Amniotic epithelial cell (primary cell): Measurements from ENCODE around the gene PCNX2.

ENCODE experiments used
- DNase-seq: peaks from one replicate; pipeline ENCODE4 v3.0.0-alpha.2; 2010; ENCODE audit warnings: low read depth

Gene PCNX2

DNA sequence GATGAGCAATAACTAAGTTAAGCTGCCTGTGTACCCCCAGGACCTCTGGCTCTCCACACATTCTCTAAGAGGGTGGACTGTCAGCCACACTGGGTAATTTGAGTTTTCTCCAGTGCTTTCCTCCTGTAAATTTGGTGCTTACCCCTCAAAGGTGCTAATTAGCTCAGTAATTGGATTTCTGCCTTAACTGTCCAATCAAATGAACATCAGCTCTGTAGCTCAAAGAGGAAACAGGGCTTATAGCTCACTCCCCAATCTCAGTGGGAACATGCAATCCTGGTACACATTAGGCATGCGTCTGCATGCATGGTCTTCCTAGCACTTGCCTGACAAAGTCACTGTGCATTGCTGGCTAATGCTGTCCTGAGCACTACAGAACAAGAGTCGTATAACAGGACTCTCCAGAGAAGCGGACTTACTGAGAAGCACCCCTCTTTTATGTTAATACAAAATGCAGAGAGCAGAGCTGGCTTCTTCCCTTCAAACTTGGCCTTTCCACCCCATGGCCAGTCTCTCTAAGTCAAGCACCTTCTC, 235.0 kb downstream of the PCNX2 start:
- no peak for DNase-seq

DNA sequence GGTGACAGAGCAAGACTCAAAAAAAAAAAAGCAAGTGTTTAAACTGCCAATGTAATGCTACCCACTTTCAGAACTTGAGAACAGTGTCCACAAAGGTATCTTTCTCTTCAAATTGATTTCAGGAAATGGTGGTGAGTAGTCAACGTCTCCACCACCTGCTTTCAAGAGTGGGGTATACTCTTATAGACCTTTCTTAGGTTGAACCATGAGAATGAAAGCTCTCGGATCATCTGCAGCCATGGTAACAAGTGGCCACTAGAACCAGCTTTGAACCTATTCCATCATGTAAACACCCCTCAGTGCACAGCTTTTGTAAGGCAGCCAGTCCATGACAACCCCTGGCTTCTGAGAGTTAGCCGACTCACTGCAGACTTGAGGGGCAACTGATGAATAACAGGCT, 237.7 kb downstream of the PCNX2 start:
- DNase-seq = no peak

DNA sequence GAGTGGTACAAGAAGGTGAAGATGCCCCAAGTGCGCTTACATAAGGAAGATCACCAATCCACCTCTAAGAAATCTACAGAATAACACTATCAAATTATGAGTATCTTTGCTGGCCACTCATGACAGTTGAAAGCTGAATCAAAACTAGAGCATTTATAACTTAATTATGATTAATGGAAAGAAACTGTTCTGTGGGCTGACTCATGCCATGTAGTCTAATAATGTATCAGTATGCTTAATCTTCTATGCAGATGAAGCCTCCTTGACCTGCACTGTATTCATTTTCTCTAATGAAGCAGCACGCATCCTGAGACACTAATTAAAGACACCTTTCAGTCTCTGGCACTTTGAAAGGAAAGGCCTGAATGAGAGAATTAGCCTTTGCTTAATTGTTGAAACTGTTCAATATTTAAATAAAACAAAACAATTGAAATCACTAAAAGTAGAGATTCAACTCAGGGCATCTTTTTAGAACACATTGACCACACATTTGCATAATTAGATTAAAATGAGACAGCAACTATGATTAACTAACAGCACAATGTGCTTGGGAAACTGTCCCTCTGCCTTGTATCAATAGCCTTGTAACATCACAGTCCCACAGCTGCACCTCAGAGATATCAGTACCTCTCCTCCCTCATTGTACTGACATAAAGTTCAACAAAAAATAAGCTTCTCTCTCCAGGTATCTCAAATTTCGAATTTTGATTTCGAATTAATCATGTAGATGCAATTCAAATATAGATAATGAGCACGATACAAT, 239.5 kb downstream of the PCNX2 start:
- no peak for DNase-seq

DNA sequence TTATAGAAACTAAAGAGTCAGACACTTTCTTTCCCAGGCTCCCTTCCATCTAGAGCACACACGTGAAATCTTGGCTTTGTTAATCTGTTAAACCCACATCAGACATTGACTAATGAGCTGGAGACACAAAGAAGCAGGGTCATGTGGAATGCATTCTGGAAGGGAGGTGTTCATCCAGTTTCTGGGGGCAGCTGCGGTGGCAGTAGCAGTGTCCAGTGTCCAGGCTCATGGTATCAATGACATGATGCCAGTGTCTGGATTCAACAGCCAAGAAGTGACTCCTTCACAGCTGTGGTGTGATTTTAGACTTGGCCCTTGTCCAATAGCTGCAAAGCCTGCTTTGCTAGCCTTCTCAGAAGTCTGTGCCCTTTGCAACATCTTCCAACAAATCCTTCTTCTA, 249.9 kb downstream of the PCNX2 start:
- peak; percentile 26 for DNase-seq

DNA sequence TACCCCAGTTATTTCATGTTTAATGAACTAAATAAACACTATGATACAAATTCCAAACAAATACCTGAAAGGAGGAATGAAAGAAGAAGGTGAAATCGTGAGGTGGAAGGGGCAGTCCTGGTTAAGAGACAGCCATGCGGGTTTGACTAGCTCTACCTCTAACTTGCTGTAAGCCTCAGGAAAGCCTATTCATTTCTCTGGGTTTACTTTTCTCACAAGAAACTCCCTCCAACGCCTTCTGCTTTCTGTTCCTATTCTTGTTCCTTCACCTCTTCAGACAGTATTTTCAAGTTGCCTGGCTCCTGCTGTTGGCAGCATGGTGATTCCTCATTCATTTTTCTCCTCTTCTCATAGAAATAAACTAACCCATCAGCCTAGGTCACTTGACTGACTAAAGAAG, 252.7 kb downstream of the PCNX2 start:
- no peak for DNase-seq

DNA sequence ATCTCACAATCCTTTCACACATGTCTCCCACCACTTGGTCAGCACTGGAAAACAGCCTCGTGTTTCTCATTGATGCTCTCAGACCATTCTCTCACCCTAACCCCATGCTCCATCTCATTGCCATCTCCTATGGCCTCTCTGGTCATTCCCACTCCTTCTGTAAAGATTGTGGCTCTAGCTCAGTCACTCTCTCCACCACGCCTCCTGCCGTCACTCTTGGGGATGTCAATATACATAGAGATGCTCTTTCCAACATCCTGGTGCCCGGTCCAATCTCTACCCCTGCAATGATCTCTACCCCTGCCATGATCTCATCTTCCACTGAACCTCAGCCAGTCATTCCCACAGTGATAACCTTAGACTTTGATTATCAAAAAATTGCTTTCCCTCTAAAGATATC, 255.0 kb downstream of the PCNX2 start:
- no peak for DNase-seq

DNA sequence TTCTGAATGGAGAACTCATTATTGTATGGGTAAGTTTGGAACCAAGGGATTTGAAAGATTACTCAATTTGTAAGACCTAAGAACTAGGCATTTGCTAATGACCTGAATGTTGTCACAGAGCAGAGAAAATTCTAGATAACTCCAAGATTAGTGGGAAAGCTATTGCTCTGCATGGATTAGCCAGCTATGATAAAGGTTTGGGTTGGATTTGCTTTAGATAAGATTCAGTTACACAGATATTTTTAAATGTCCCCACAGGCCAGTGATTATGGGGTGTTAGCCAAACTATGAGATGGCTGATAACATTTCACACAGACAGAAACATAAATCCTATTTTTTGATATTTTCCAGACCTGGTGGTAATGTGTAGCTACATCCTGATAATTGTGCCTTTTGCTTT, 256.9 kb downstream of the PCNX2 start:
- DNase-seq = peak; percentile 56

DNA sequence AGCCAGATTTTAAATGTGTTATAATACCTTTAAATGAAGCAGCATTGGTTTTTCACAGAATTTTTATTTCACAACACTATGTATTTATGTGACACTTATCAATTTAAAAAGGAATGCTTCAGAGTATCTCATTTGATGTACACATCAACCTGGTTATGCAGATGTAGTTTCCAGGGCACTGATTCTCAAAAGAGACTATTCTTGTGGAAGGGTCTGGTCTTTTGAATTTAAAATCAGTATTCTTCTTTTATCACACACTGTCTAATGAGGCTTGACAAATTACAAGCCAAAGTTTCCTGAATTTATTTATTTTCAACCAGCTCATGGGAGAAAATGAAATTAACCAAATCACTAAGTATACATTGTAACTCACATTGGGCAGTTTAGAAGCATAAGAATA, 257.7 kb downstream of the PCNX2 start:
- DNase-seq = no peak

DNA sequence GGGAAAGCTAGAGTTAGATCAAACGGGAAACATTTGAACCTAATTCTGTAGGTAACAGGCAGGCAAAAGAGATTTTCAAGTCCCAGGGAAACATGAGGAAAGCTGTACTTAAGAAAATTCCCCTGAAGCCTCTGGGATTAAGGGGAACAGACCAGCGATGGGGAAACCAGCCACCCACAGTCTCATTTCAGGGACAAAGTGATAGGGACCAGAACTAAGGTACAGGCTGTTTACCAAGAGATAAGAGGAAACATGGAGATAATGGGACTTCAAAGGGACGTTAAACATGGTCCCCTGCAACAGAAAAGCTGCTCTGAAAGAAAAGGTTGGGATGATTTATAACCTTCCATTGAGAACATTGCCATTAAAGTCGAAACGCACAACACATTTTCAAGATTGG, 260.7 kb downstream of the PCNX2 start:
- no peak for DNase-seq

DNA sequence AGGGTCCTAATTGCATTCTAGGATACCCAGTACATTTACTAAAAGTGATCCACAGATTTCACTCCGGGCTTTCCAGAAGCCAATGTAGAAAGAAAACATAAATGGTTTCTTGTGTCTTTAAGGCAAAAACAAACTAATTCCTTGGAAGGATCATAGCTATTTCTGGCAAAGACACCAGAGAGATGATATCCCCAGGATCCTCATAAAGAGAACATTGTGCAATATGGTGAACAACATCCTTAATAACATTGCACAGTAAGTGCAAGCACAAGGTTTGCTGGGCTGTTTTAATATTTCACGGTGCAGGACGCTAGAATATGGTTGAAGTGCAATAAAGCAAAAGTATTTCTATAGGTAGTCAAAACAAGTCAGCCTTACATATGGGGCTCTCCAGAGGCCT, 262.2 kb downstream of the PCNX2 start:
- DNase-seq = peak; percentile 86

DNA sequence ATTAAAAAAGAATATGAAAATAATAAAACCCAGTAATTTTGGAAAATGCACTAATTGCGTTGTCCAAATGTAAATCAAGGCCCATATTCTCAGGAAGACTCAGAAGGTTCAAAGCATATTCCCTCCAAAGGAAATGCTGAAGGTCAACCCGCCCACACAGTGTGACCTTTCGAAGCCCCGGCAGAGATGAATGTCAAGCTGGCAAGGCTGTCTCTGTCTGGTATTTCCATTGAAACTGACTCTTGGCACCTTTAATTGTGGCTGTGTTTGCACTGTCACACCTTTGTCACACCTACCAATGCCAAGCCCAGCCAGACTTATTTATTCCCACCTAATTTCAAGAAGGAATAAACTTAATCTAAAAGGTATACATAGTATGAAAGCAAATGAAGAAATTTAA, 262.6 kb downstream of the PCNX2 start:
- DNase-seq = no peak

DNA sequence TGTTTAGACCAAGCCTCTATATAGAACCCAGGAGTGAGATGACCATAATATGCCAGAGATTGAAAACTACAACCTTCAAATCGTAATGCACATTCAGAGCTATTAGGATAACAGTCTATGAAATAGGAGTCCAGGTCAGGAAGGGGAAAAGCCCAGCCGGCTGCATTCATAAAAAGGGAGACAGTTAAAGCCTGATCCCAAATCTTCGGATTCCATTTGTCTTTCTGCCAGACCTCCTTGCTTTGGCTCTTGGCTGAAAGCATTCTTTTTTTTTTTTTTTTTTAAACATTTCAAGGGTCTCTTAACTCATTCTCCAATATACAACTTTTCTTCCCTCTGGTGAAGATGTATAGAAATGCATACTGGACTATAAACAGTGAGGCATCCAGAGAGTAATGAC, 264.0 kb downstream of the PCNX2 start:
- DNase-seq = no peak

DNA sequence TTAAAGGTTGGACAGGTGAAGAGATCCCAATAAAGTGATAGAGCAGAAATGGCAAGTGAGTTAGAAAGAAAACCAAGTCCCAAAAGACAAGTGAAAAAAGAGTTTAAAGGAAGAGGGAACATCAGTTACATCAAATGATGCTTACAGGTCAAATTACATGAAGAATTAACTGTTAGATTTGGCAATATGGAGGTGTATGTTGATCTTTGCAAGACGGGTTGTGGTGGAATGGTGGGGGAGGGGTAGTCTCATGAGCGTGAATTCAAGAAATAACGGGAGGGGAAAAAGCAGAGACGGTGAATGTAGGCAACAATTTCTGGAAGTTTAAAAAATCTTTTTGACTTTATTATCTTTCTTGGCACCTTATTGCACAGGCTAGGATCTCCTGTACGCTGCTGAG, 268.5 kb downstream of the PCNX2 start:
- no peak for DNase-seq

DNA sequence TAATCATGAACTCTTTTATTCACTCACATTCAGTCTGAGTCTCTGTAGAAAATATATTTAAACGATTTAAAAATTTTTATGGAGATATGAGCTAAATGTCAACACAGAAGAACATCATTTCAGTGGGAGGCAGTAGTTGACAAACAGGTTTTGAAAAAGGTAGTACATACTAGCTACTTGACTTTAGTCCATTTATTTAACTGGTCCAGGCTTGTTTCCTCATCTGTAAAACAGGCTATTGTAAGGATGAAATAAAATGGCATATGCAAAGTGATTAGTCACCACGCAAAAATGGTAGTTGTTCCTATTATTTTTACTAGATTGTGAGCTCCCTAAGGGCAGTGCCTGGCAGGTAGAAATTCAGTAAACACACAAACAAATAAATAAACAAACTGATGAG, 270.0 kb downstream of the PCNX2 start:
- DNase-seq = no peak

DNA sequence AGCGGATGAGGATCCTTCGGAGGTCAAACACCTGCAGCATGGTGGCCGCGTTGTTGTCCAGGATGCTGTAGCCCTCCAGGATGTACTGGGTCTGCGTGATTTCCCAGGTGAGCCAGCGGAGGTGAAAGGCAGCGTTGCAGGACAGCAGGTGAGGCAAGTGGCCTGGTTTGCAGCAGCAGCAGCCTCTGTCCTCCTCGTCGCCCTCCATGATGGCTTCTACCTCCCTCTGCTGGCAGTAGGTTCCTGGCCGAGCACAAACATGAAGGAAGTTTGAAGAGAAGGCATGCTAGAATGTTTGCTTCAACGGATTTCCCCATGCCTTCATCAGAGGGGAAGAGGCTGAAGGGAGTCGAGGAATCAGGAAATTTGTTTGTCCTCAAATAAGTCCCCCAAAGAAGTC, 270.4 kb downstream of the PCNX2 start:
- DNase-seq = peak; percentile 45

DNA sequence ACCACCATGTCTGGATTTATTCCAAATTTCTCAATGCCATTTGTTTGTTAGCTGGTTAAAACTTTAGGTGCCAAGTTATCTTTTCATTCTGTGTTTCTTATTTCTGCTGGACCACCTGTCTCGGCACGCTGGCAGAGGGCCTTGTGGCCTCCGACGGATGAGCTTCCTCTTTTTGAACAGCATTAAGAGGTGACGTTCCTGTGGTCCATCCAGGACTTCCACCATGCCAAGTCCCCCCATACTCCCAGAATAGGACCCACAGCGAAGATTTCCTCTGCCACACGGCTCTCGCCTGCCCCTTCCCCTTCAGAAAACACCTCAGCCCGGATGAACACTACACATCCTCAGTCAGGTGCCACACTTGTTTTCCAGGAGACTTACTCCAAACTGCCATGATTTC, 271.3 kb downstream of the PCNX2 start:
- DNase-seq = no peak

DNA sequence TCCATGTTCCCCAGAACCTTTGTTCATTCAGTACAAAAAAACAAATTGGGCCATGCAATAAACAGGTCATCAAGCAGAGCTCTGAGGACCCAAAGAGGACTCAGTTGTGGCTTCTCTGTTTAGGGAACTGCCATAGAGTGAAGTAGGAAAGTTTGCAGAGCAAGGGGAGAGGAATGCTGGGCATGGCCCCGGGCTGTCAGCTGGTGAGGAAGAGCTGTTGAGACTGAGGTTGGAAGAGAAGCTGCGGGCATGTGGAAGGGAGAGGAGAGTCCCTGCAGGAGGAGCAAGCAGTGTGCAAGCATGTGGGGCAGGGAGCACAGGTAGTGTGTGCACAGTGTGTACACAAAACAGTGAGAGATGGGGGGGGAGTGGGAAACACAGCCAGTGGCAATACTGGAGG, 273.3 kb downstream of the PCNX2 start:
- DNase-seq = no peak

DNA sequence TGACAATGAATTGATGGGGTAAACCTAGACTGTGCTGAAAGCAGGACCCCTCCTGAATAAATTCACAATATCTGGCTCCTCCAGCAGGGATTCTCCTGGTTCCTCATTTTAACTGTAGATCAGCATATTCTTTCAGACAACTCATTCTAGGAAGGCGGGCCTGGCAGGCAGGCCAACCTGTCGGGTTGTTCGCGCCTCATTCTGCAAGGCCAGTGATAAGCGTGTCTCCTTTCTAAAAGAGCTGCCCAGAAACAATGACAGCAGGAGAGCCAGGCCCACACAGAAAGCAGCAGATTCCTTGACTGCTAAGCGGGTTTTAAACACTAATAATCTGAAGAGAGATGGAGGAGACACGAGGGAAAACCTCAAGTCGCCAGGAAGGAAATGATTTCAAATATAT, 275.1 kb downstream of the PCNX2 start:
- DNase-seq = no peak

DNA sequence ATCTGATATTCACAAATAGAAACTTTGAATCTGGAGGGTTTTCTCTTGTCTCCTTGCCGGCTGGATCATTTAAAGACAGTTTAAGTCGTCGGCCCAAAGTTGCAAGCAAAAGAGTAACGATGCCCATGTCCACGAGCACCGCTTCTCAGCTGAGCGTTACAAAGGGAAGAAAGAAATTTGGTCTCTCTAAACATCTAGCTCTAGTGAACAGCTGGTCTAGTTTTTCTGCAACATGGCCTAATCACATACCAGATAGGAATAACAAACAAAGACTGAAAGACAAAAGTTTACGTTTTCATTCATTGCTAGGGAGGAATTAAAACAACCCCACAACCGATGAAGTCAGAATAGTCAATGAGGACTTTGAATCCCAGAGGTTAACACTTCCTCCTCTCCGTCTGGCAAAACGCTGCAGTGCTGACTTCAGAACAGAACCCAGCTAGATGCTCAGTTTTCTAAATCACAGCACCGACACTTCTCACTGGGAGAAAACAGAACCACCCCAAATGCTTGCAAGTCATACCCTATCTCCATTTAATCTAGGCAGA, 275.7 kb downstream of the PCNX2 start:
- no peak for DNase-seq

DNA sequence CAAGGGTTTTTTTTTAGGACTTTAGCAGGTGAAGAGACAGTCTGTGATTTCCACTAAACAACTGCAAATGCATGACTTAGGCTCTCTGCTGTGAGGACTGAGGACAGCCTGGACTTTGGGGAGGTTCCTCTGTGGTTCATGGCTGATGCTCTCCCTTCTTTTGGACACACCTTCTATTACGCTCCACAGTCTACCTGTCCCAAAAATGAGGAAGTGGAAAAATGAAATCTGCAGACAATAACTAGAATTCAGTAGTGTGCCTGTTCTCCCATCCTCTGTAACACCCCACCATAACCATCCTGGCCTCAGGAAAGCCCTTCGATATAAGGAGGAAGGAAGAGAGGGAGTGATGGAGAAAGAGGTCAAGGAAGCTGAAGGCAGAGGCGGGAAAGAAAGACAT, 276.4 kb downstream of the PCNX2 start:
- no peak for DNase-seq

DNA sequence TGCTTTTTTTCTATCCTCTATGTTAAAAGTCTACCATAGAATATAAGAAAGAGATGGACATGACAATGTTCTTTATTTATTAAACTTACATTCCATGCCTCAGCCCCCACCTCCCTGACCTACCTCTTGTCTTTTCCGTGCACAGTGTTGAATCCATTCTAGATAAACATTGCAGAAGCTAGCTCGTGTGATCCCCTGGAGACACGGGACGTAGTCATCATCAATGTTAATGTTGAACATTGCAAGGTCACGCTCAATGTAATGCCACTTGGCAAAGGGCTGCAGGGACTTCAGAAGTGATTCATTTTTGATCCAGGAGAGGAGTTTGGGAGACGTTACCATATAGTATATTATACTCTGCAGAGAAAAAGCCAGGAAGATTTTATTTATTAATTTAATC, 278.7 kb downstream of the PCNX2 start:
- no peak for DNase-seq

DNA sequence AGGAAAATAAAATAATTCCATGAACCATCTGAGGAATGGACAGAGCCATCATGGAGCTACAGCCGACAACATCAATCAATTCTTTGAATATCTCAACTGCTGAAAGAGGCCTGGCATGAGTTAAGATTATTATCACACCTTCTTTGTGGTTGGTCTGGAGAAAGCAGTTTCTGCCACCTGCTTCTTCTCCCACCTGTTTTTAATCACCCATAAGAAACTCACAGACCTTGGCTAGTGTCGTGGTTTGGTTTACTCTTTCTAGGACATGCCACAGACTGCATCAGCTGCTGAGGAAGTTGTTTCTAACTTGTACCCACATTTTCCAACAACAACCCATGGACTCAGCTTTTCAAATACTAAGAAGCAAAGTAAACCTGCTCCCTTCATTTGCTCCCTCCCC, 279.6 kb downstream of the PCNX2 start:
- no peak for DNase-seq

DNA sequence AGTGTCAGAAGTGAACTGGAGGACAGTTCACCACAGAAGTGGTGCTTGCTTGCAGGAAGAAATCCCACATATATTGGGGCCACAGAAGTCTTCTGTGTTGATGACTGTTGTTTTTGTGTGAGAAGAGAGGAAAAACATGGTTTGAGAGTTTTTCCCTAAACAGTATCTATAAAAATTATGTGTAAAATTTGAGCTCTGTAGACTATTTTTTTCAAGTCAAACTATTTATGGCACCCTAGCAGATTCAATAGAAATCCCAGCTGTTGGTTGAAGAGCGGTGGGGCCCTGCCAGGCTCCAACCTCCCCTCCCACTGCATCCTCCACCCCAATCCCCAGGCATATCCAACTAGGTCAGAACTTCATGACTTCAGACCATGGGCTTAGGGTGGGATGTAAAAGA, 283.5 kb downstream of the PCNX2 start:
- no peak for DNase-seq

DNA sequence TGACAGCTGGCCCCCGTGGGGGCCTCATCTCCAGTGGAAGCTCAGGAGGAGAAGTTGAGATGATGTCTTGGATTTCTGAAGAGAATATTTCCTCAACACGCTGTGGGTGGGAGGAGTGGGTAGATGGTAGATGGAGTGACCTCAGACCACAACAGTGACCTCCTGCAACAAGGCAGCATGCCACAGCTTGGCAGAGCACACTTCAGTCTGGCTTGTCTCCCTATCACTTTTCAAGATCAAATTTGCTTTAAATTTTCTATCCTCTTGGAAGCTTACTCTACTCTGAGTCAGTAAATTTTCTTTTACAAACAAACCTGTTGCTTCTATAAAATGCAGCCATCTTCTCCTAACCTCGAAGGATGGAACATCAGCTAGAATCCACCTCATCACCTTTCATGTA, 285.4 kb downstream of the PCNX2 start:
- peak; percentile 39 for DNase-seq
